ENCODE measurements around the gene MLPH.

The MLPH gene

GRCh38 chr2:237555560-237555959, 68.5 kb downstream of the MLPH start:
- Histone ChIP-seq H3K36me3 (ENCODE audit: control insufficient read depth, insufficient read depth, low read length) (peaks cover 2% of the 10 kb centered on the region), H3K4me3 (ENCODE audit: low read depth, low read length) (no peak overlapping the region), H3K9ac (ENCODE audit: low read depth, low read length) (no peak overlapping the region), H3K9me3 (ENCODE audit: control insufficient read depth, insufficient read depth, low read length) (peaks cover 3% of the 10 kb centered on the region), H3K27me3 (ENCODE audit: control insufficient read depth, insufficient read depth, low read length) (no peaks in the 10 kb centered on the region), H3K4me1 (ENCODE audit: control insufficient read depth, insufficient read depth, low read length) (no peaks in the 10 kb centered on the region)

- no peaks in the 10 kb centered on the region for H3K27me3 ChIP-seq (ENCODE audit: control insufficient read depth, insufficient read depth, low read length)
- H3K4me1 ChIP-seq (ENCODE audit: control insufficient read depth, insufficient read depth, low read length): no peaks in the 10 kb centered on the region
- H3K9me3 ChIP-seq (ENCODE audit: control insufficient read depth, insufficient read depth, low read length): peaks cover 3% of the 10 kb centered on the region
- no peak overlapping the region for H3K4me3 ChIP-seq (ENCODE audit: low read depth, low read length)
- peaks cover 2% of the 10 kb centered on the region for H3K36me3 ChIP-seq (ENCODE audit: control insufficient read depth, insufficient read depth, low read length)
- H3K9ac ChIP-seq (ENCODE audit: low read depth, low read length): no peak overlapping the region
Measured at GRCh38 chr2:237556773-237557632, 70.0 kb downstream of the MLPH start.

GRCh38 chr2:237557633-237558015, 70.6 kb downstream of the MLPH start:
- Histone ChIP-seq H3K9ac (ENCODE audit: low read depth, low read length) (no peak overlapping the region), H3K4me3 (ENCODE audit: low read depth, low read length) (no peak overlapping the region), H3K9me3 (ENCODE audit: control insufficient read depth, insufficient read depth, low read length) (peaks cover 3% of the 10 kb centered on the region), H3K27me3 (ENCODE audit: control insufficient read depth, insufficient read depth, low read length) (no peaks in the 10 kb centered on the region), H3K4me1 (ENCODE audit: control insufficient read depth, insufficient read depth, low read length) (no peaks in the 10 kb centered on the region), H3K36me3 (ENCODE audit: control insufficient read depth, insufficient read depth, low read length) (peaks cover 2% of the 10 kb centered on the region)

GRCh38 chr2:237558961-237559641, 72.0 kb downstream of the MLPH start:
- Histone ChIP-seq H3K36me3 (ENCODE audit: control insufficient read depth, insufficient read depth, low read length) (no peaks in the 10 kb centered on the region), H3K27me3 (ENCODE audit: control insufficient read depth, insufficient read depth, low read length) (no peaks in the 10 kb centered on the region), H3K9ac (ENCODE audit: low read depth, low read length) (no peak overlapping the region), H3K4me3 (ENCODE audit: low read depth, low read length) (no peak overlapping the region), H3K9me3 (ENCODE audit: control insufficient read depth, insufficient read depth, low read length) (no peaks in the 10 kb centered on the region), H3K4me1 (ENCODE audit: control insufficient read depth, insufficient read depth, low read length) (no peaks in the 10 kb centered on the region)

GRCh38 chr2:237561221-237561620, 74.2 kb downstream of the MLPH start:
- Histone ChIP-seq H3K9me3 (ENCODE audit: control insufficient read depth, insufficient read depth, low read length) (no peaks in the 10 kb centered on the region), H3K4me3 (ENCODE audit: low read depth, low read length) (no peak overlapping the region), H3K36me3 (ENCODE audit: control insufficient read depth, insufficient read depth, low read length) (no peaks in the 10 kb centered on the region), H3K4me1 (ENCODE audit: control insufficient read depth, insufficient read depth, low read length) (no peaks in the 10 kb centered on the region), H3K9ac (ENCODE audit: low read depth, low read length) (no peak overlapping the region), H3K27me3 (ENCODE audit: control insufficient read depth, insufficient read depth, low read length) (no peaks in the 10 kb centered on the region)

- H3K27me3 ChIP-seq (ENCODE audit: control insufficient read depth, insufficient read depth, low read length): no peaks in the 10 kb centered on the region
- no peak overlapping the region for H3K4me3 ChIP-seq (ENCODE audit: low read depth, low read length)
- H3K36me3 ChIP-seq (ENCODE audit: control insufficient read depth, insufficient read depth, low read length): no peaks in the 10 kb centered on the region
- H3K4me1 ChIP-seq (ENCODE audit: control insufficient read depth, insufficient read depth, low read length): no peaks in the 10 kb centered on the region
- H3K9ac ChIP-seq (ENCODE audit: low read depth, low read length): no peak overlapping the region
- H3K9me3 ChIP-seq (ENCODE audit: control insufficient read depth, insufficient read depth, low read length): no peaks in the 10 kb centered on the region
Measured at GRCh38 chr2:237563816-237564215, 76.8 kb downstream of the MLPH start.

- H3K4me3 ChIP-seq (ENCODE audit: low read depth, low read length): no peak overlapping the region
- no peak overlapping the region for H3K9ac ChIP-seq (ENCODE audit: low read depth, low read length)
- H3K36me3 ChIP-seq (ENCODE audit: control insufficient read depth, insufficient read depth, low read length): no peaks in the 10 kb centered on the region
- H3K4me1 ChIP-seq (ENCODE audit: control insufficient read depth, insufficient read depth, low read length): no peaks in the 10 kb centered on the region
- H3K9me3 ChIP-seq (ENCODE audit: control insufficient read depth, insufficient read depth, low read length): no peaks in the 10 kb centered on the region
- H3K27me3 ChIP-seq (ENCODE audit: control insufficient read depth, insufficient read depth, low read length): no peaks in the 10 kb centered on the region
Measured at GRCh38 chr2:237564526-237565131, 77.6 kb downstream of the MLPH start.

- no peak overlapping the region for H3K9ac ChIP-seq (ENCODE audit: low read depth, low read length)
- H3K4me1 ChIP-seq (ENCODE audit: control insufficient read depth, insufficient read depth, low read length): no peaks in the 10 kb centered on the region
- H3K9me3 ChIP-seq (ENCODE audit: control insufficient read depth, insufficient read depth, low read length): no peaks in the 10 kb centered on the region
Measured at GRCh38 chr2:237565974-237566373, 78.9 kb downstream of the MLPH start.

GRCh38 chr2:237566401-237567235, 79.6 kb downstream of the MLPH start, which contains the start of gene PRLH:
TSS of gene PRLH (plus strand) at chr2:237566574. CDS start at chr2:237566574, 0 bp downstream.
- H3K9me3 ChIP-seq (ENCODE audit: control insufficient read depth, insufficient read depth, low read length): no peaks in the 10 kb centered on the region
- H3K9ac ChIP-seq (ENCODE audit: low read depth, low read length): no peak within 1 kb of the TSS
- no peaks in the 10 kb centered on the region for H3K36me3 ChIP-seq (ENCODE audit: control insufficient read depth, insufficient read depth, low read length)
- H3K27me3 ChIP-seq (ENCODE audit: control insufficient read depth, insufficient read depth, low read length): no peaks in the 10 kb centered on the region
- no peak within 1 kb of the TSS for H3K4me3 ChIP-seq (ENCODE audit: low read depth, low read length)
- H3K4me1 ChIP-seq (ENCODE audit: control insufficient read depth, insufficient read depth, low read length): no peaks in the 10 kb centered on the region

More at GRCh38 chr2:237565974-237566373, 78.9 kb downstream of the MLPH start:
- H3K27me3 ChIP-seq (ENCODE audit: control insufficient read depth, insufficient read depth, low read length): no peaks in the 10 kb centered on the region
- H3K36me3 ChIP-seq (ENCODE audit: control insufficient read depth, insufficient read depth, low read length): no peaks in the 10 kb centered on the region
- no peak overlapping the region for H3K4me3 ChIP-seq (ENCODE audit: low read depth, low read length)

- Histone ChIP-seq H3K4me3 (ENCODE audit: low read depth, low read length) (no peak overlapping the region), H3K9me3 (ENCODE audit: control insufficient read depth, insufficient read depth, low read length) (no peaks in the 10 kb centered on the region), H3K27me3 (ENCODE audit: control insufficient read depth, insufficient read depth, low read length) (no peaks in the 10 kb centered on the region), H3K4me1 (ENCODE audit: control insufficient read depth, insufficient read depth, low read length) (peaks cover 6% of the 10 kb centered on the region), H3K9ac (ENCODE audit: low read depth, low read length) (no peak overlapping the region), H3K36me3 (ENCODE audit: control insufficient read depth, insufficient read depth, low read length) (no peaks in the 10 kb centered on the region)
Measured at GRCh38 chr2:237567276-237568029, 80.4 kb downstream of the MLPH start.
